ENCODE data around the gene ARHGEF12.

The ARHGEF12 gene

GRCh38 chr11:120340529-120340928 lies 4.3 kb downstream of the ARHGEF12 start:
- no peak overlapping the region for H3K27ac ChIP-seq
- TF ChIP-seq ZFX (IDR thresholded peaks at IDR 0.05; ENCODE audit: borderline replicate concordance), result no peak
- no peak for TF ChIP-seq CTCF (IDR thresholded peaks at IDR 0.05)

- H3K27ac ChIP-seq, result no peak overlapping the region
- TF ChIP-seq ZFX (IDR thresholded peaks at IDR 0.05; ENCODE audit: borderline replicate concordance) (no peak), CTCF (IDR thresholded peaks at IDR 0.05) (no peak)
These were observed 6.0 kb downstream of the ARHGEF12 start for GRCh38 chr11:120342226-120342625.

- no peak for TF ChIP-seq CTCF (IDR thresholded peaks at IDR 0.05)
- no peak for TF ChIP-seq ZFX (IDR thresholded peaks at IDR 0.05; ENCODE audit: borderline replicate concordance)
- no peak overlapping the region for H3K27ac ChIP-seq
These were observed 6.5 kb downstream of the ARHGEF12 start for GRCh38 chr11:120342678-120343077.

- TF ChIP-seq CTCF (IDR thresholded peaks at IDR 0.05), result no peak
- TF ChIP-seq ZFX (IDR thresholded peaks at IDR 0.05; ENCODE audit: borderline replicate concordance), result no peak
- H3K27ac ChIP-seq, result no peak overlapping the region
These were observed 7.2 kb downstream of the ARHGEF12 start for GRCh38 chr11:120343429-120343828.

- no peak for TF ChIP-seq ZFX (IDR thresholded peaks at IDR 0.05; ENCODE audit: borderline replicate concordance)
- no peak for TF ChIP-seq CTCF (IDR thresholded peaks at IDR 0.05)
- no peak overlapping the region for H3K27ac ChIP-seq
These were observed 8.2 kb downstream of the ARHGEF12 start for GRCh38 chr11:120344302-120345004.

GRCh38 chr11:120346233-120346632 lies 10.0 kb downstream of the ARHGEF12 start:
- H3K27ac ChIP-seq, result no peak overlapping the region
- TF ChIP-seq ZFX (IDR thresholded peaks at IDR 0.05; ENCODE audit: borderline replicate concordance), result no peak
- no peak for TF ChIP-seq CTCF (IDR thresholded peaks at IDR 0.05)

- no peak overlapping the region for H3K27ac ChIP-seq
- TF ChIP-seq ZFX (IDR thresholded peaks at IDR 0.05; ENCODE audit: borderline replicate concordance) (no peak), CTCF (IDR thresholded peaks at IDR 0.05) (no peak)
These were observed 14.4 kb downstream of the ARHGEF12 start for GRCh38 chr11:120350637-120351036.

Measured in 22Rv1 (cell line).